ENCODE data around the gene ACBD4.

Gene ACBD4

DNA sequence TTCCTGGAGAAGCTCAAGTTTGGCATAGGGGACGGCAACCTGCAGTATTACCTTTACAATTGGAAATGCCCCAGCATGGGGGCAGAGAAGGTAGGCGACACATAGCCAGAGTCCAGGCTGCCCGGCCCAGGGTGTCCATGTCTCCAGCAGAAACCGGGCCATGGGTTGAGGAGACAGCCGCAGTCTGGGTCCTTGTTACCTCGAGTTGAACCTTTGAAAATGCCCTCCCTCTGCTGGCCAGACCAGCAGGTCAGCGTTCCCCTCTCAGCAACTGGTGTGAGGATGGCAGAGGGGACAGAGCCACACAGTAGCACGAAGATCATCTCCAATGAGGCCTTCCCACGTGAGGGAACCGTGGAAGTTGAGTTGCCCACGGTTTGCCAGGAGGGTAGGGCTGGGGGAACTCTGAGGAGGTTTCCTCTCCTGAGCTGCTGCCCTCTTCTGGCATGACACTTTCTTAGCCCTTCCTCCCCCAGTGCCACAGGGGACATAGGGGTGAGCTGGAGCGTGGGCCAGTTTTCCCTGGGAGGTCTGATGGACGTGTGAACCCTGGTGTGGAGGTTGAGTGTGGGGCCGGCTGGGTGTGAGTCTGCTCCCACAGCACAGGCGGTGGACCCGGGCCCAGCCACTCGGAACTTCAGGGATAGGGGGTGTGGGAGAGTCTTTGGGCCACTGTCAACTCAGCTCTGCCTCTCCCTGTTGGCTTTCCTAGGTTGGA lies 30.4 kb upstream of the ACBD4 start:
- DNase-seq: no peak

- no peak for DNase-seq
Observed at GRCh38 chr17:45106096-45106495, 29.4 kb upstream of the ACBD4 start.

GRCh38 chr17:45106582-45106981 lies 28.9 kb upstream of the ACBD4 start:
- DNase-seq: no peak

DNA sequence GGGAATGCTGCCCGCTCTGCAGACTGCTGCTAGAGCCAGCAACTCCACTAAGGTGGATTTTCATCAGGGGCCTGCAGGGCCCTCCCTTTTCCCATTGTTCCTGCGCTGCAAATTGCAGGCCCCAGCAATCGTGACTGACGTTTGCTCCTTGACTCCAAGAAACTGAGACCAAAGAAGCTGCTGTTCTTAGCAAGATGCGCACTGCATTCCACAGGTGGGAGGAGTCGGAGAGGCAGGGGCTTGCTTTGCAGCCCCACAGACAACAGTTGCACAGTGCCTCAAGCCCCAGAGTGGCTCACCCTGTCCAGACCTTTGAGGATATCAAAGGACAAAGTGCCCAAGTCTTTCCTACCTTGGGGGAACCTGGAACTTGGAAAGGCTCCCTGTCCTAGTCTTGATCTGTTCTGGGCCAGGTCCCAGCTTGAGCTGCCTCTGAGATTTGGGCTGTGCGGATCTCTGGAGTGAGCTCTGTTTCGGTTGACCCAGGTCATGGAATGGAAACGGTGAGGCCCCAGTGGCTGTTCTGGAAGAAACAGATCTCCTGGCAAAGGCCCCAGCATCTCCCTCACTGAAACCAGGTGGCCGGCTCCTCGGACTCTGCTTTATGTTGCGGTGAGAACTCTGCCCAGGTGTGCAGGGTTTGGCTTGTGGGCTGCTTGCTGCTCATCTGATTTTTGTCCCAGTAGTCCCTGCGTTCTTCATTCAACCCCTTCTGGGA lies 28.0 kb upstream of the ACBD4 start:
- no peak for DNase-seq

- no peak for DNase-seq
Observed at GRCh38 chr17:45108051-45108450, 27.4 kb upstream of the ACBD4 start.

GRCh38 chr17:45108595-45109521 lies 26.6 kb upstream of the ACBD4 start:
- DNase-seq: no peak

DNA sequence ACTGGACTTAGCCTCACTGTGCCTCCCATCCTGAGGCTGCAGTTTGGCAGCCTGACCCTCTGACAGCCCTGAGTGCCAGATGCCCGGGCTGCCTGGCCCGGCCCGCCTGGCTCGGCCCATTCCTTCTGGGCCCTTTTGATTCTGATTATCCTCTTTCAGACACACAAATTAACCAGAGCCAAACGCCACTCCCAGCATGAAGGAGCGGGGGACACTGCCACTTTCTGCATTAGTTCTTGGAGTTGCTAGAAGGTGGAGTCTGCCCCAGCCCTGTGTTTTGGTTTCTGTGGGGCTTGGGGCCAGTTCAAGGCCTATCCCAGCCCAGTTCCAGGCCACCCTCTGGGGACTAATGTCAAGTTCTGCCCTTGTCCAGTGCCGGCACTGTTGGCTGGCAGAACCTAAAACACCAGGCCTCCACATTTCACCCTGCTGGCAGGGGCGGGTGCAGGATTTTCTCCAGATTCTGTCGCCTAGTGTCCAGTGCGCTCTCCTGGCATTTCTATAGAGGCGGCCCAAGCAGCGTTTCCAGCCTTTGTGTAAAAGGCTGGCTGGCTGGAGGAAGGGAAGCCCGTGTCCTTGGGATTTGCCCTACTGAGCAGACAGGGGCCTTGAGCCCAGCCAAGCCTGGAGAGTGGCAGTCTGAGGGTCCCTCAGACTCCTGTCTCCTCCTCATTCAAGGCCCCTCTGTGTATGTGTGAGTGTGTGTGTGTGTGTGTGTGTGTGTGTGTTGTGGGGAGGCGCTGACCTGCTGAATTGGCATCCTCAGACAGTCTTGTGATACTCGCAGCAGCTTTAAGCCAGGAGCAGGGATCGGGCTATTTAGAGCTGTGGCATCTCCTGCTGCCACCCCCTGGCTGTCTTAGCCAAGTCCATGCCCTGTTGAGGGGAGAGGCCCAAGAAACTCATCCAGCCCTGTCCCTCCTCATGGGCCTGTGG lies 24.5 kb upstream of the ACBD4 start:
- no peak for DNase-seq

DNA sequence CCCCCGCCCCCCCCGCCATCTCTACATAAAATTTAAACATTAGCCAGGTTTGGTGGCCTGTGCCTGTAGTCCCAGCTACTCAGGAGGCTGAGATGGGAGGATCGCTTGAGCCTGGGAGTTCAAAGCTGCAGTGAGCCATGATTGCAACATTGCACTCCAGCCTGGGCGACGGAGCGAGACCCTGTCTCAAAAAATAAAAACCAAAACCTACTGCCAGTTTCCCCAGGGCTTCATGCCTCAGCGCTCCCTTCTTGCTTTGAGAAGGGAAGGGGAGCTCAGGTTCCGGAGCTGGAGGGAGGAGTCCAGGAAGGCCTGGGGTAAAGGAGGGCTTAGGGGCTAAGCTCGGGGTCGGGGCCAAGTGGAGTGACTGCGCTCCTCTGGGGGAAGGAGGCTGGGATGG lies 23.6 kb upstream of the ACBD4 start:
- no peak for DNase-seq

GRCh38 chr17:45112559-45113423 lies 22.7 kb upstream of the ACBD4 start:
- no peak for DNase-seq

DNA sequence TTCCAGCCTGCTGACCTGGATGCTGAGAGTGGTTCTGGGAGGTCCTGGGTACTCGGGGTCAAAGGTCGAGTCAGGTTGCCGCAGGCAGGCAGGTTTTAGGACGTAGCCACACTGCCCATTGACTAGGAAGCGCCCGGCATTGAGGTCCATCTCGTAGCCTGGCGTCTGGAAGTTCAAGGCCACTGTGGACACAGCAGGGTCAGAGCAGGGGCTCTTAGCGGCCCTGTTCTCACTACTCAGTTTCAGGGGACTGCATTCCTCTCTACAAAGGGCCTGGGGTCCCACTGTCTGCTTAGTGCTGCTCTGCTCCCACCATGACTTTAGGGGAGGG lies 22.1 kb upstream of the ACBD4 start:
- DNase-seq: no peak

GRCh38 chr17:45114117-45114932 lies 21.2 kb upstream of the ACBD4 start:
- no peak for DNase-seq

- DNase-seq: no peak
Observed at GRCh38 chr17:45115015-45115625, 20.4 kb upstream of the ACBD4 start.

GRCh38 chr17:45115871-45116270 lies 19.6 kb upstream of the ACBD4 start:
- DNase-seq: no peak

DNA sequence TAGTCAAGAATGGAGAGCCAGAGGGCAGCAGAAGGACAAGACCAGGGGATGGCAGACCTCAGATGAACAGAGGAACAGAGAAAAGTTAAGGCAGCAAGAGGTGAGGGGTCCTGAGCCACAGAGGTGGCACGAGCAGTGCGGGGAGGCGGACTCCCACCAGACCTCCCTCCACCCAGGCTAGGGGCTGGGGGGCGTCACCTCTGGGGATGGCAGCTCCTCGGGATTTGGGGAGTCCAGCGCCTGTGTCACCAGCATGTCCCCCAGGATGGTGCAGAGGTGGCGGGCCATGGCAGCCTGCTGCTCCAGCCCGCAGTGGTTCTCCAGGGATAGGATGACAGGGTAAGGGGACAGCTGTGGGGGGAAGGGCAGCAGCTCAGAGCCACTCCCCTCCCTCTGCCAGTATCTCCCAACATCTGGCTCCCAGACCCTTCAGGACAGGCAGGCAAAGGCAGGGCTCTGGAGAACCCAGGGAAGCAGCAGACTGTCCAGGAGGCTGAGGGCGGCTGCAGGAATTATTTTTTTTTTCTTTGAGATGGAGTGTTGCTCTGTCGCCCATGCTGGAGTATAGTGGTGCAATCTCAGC lies 19.0 kb upstream of the ACBD4 start:
- no peak for DNase-seq

DNA sequence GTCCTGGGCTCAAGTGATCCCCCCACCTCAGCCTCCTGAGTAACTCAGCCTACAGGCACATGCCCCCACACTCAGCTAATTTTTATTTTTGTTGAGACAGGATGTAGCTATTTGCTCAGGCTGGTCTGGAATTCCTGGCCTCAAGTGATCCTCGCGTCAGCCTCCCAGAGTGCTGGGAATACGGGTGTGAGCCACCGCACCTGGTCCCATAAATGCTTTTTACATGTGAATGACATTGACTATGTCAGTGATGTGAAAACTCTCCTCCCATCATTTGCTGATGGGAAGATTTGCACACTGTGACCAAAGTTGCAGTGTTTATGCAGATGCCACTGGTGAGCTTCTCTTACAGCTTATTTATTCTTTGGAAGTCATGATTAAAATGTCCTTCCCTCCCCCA lies 18.2 kb upstream of the ACBD4 start:
- no peak for DNase-seq

DNA sequence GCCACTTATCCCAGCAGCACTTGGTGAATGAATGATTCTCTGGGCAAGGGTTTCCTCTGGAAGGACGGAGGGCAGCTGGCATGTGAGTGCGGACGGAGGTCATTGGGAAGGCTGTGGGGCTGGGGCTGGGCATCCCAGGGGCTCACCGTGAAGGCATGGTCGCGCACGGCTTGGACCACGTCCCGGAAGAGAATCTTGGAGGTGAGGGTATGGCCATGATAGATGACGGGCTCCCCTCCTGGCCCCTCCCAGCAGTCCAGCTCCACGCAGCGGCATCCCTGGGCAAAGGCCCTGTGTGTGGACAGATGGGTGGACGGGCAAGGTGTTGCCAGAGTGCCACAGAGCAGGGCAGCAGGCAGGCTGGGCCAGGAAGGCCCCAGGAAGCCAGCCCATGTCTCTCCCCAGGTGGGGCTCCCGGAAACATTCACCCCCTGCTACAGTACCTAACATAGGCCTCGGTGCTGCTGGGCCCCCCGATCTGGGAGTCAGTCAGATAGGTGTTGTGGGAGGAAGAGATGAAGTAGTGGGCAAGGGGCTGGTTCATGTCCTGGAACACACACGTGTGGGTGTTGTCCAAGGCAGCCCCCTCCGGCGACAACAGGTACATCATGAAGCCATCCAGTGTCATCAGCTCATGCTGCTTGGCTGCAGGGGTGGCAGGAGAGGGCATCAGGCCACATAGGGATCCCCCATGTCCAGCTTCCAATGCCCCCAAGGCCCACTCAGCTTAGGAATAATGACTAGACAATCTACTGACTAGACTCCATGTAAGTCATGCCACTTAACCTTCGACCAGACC lies 17.4 kb upstream of the ACBD4 start:
- DNase-seq: no peak

DNA sequence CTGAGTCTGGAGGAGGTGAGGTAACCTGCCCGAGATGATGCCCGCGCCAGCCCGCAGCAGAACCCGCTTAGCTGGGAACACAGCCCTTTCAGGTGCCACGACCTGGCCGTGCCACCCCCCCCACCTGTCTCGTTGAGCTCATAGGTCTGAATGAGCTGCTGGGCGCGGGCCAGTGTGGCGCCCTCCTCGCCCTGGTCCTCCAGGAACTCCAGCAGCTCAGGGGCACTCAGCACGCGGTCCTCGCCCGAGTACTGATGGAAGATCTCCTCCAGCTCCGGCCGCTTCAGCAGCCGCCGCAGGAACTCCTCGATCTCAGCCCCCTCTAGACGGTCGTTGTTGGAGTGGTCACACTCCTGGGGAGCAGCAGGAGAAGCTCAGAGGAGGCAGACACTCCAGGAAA lies 16.8 kb upstream of the ACBD4 start:
- no peak for DNase-seq

GRCh38 chr17:45119964-45120363 lies 15.5 kb upstream of the ACBD4 start:
- no peak for DNase-seq

- DNase-seq: no peak
Observed at GRCh38 chr17:45120558-45120957, 14.9 kb upstream of the ACBD4 start.

All from suppressor macrophage (primary cell).